Measurements from ENCODE around the gene OSBPL10.

The OSBPL10 gene

DNA sequence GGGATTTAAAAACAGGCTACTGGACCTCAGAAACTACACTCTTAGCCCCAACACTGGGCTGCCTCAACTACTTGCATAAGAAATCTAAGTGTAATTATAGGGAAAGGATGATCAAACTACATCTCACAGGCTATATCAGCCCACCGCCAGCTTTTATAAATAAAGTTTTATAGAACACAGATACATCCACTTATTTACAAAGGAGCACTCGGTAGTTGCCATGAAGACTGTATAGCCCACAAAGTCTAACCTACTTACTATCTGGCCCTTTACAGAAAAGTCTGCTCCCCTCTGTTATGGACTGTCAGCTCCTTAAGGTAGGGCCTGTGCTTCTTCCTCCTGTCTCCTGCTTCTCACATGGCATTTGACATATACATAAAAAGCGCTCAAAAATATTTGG is 9.5 kb downstream of the OSBPL10 start:
- no peaks in the 10 kb centered on the region for H3K9me3 ChIP-seq (ENCODE audit: insufficient read depth, low read depth, low read length)
- H3K27me3 ChIP-seq (ENCODE audit: insufficient read depth, low read length): no peaks in the 10 kb centered on the region
- peaks cover 23% of the 10 kb centered on the region for H3K4me1 ChIP-seq (ENCODE audit: insufficient read depth, low read length)
- no peak overlapping the region for H3K27ac ChIP-seq (ENCODE audit: low read length)
- H3K36me3 ChIP-seq (ENCODE audit: insufficient read depth, low read depth, low read length): no peaks in the 10 kb centered on the region
- no peak overlapping the region for H3K4me3 ChIP-seq (ENCODE audit: low read length)
- H3K9ac ChIP-seq (ENCODE audit: low read depth, low read length): no peak overlapping the region

GRCh38 chr3:31968927-31969418 is 12.1 kb downstream of the OSBPL10 start:
- no peak overlapping the region for H3K4me3 ChIP-seq (ENCODE audit: low read length)
- H3K4me1 ChIP-seq (ENCODE audit: insufficient read depth, low read length): peaks cover 23% of the 10 kb centered on the region

DNA sequence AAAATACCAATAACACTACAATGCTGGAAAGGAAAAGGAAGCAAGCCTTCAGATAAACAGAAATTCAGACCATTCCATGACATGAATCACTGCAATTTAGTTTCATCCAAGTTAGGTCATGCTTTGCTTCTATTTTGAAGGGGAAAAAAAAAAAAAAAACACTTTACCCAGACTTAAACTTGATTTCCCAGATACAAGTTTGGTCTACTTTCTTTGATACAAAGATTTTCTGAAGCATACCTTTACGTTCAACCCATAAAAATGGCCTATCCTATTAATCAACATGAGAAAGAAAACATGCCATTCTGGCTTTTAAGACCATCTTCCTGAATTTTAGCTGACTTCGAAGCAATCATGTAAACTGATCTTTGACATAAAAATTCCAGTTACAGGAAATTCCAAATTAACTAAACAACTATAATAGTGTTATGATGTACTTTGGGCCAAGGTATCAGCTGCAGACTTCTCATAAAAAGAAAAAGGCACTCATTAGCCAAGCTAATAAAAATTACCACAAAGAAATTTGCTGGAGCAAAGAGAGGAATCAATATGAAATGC is 12.6 kb downstream of the OSBPL10 start:
- H3K4me3 ChIP-seq (ENCODE audit: low read length): no peak overlapping the region

More at GRCh38 chr3:31968927-31969418, 12.1 kb downstream of the OSBPL10 start:
- no peaks in the 10 kb centered on the region for H3K36me3 ChIP-seq (ENCODE audit: insufficient read depth, low read depth, low read length)
- H3K9me3 ChIP-seq (ENCODE audit: insufficient read depth, low read depth, low read length): no peaks in the 10 kb centered on the region
- H3K9ac ChIP-seq (ENCODE audit: low read depth, low read length): peak overlapping the region; percentile 14; the same call in 1 of the 2 replicates
- no peak overlapping the region for H3K27ac ChIP-seq (ENCODE audit: low read length)
- no peaks in the 10 kb centered on the region for H3K27me3 ChIP-seq (ENCODE audit: insufficient read depth, low read length)

GRCh38 chr3:31967592-31967991 is 13.5 kb downstream of the OSBPL10 start:
- H3K36me3 ChIP-seq (ENCODE audit: insufficient read depth, low read depth, low read length): no peaks in the 10 kb centered on the region
- no peak overlapping the region for H3K27ac ChIP-seq (ENCODE audit: low read length)
- H3K4me3 ChIP-seq (ENCODE audit: low read length): no peak overlapping the region
- no peaks in the 10 kb centered on the region for H3K9me3 ChIP-seq (ENCODE audit: insufficient read depth, low read depth, low read length)
- no peaks in the 10 kb centered on the region for H3K27me3 ChIP-seq (ENCODE audit: insufficient read depth, low read length)
- no peak overlapping the region for H3K9ac ChIP-seq (ENCODE audit: low read depth, low read length)
- H3K4me1 ChIP-seq (ENCODE audit: insufficient read depth, low read length): peaks cover 26% of the 10 kb centered on the region

More for the DNA sequence above, 12.6 kb downstream of the OSBPL10 start:
- H3K9ac ChIP-seq (ENCODE audit: low read depth, low read length): peak overlapping the region; percentile 14; the same call in 1 of the 2 replicates
- no peak overlapping the region for H3K27ac ChIP-seq (ENCODE audit: low read length)
- H3K27me3 ChIP-seq (ENCODE audit: insufficient read depth, low read length): no peaks in the 10 kb centered on the region
- H3K4me1 ChIP-seq (ENCODE audit: insufficient read depth, low read length): peaks cover 23% of the 10 kb centered on the region
- H3K9me3 ChIP-seq (ENCODE audit: insufficient read depth, low read depth, low read length): no peaks in the 10 kb centered on the region
- H3K36me3 ChIP-seq (ENCODE audit: insufficient read depth, low read depth, low read length): no peaks in the 10 kb centered on the region

DNA sequence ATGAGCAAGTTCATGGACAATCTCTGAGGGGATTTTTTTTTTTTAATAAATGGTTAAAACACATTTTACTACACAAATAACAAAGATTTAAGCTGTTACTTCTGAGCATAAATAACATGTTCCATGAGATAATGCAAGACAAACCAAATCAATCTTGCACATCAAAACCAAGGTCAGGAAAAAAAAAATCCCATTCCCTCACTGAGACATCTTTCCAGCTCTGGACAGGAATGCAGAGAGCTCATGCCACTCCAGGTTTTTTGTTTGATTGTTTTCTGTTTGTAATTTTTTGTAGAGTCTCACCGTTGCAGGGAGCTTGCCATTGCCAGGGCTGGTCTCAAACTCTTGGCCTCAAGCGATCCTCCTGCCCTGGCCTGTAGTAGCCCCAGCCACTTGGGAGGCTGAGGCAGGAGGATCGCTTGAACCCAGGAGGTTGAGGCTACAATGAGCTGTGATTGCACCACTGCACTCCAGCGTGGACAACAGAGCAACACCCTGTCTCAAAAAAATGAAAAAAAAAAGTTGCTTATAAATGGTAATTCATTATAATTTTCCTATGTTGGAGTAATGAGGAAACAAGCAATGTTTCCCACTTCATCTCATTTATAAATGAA is 14.0 kb downstream of the OSBPL10 start:
- no peaks in the 10 kb centered on the region for H3K9me3 ChIP-seq (ENCODE audit: insufficient read depth, low read depth, low read length)
- no peak overlapping the region for H3K9ac ChIP-seq (ENCODE audit: low read depth, low read length)
- H3K4me3 ChIP-seq (ENCODE audit: low read length): no peak overlapping the region
- H3K4me1 ChIP-seq (ENCODE audit: insufficient read depth, low read length): peaks cover 26% of the 10 kb centered on the region
- H3K27me3 ChIP-seq (ENCODE audit: insufficient read depth, low read length): no peaks in the 10 kb centered on the region
- H3K36me3 ChIP-seq (ENCODE audit: insufficient read depth, low read depth, low read length): no peaks in the 10 kb centered on the region
- H3K27ac ChIP-seq (ENCODE audit: low read length): no peak overlapping the region

DNA sequence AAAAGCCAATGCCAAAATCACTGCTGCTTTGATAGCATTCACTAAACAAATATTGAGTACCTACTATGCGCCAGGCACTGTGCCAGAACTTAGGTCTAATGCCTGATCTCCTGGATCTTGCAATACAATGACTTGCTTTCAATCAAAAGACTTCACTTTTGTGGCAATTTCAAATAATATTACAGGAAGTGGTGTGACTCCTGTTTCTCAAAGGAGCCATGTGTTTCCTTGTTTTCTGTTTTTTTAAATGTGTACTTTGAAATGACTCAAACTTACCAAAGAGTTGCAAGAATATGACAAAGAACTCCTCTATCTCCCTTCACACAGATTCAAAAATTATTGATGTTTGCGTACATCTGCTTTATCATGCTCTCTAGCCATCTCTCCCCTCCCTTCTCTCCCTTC is 18.3 kb downstream of the OSBPL10 start:
- Histone ChIP-seq H3K9ac (ENCODE audit: low read depth, low read length) (no peak overlapping the region), H3K36me3 (ENCODE audit: insufficient read depth, low read depth, low read length) (no peaks in the 10 kb centered on the region), H3K4me1 (ENCODE audit: insufficient read depth, low read length) (peaks cover 39% of the 10 kb centered on the region), H3K27me3 (ENCODE audit: insufficient read depth, low read length) (no peaks in the 10 kb centered on the region), H3K9me3 (ENCODE audit: insufficient read depth, low read depth, low read length) (no peaks in the 10 kb centered on the region), H3K4me3 (ENCODE audit: low read length) (no peak overlapping the region), H3K27ac (ENCODE audit: low read length) (no peak overlapping the region)

DNA sequence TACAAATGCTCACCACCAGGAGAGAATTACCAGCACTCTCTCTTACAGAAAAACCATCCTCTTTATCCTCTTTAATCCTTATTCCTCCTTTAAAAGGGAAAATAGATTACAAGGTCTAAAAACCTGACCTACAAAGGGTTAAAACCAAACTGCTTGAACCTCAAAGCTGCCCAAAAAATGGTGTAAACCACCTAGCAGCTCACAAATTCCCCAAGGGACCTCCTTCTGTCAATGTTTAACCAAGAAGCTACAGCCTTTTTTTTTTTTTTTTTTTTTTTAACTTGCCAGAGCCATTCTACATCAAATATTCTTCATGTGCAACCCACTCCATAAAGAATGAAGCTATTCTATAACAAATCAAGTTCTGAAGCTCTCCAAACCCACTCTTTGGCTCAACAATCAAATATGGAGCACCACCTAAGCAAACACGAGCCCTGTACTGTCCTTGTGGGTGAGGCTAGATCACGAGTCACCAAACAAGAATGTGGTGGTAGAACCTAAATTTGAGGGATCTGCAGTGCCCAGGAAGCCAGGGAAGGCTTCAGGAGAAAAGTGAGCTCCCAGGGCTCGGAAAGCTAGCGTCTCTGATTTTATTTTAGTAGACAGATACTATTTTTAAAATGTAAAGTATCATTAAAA is 20.1 kb downstream of the OSBPL10 start:
- peak overlapping the region; percentile 65 for H3K27ac ChIP-seq (ENCODE audit: low read length)
- H3K4me1 ChIP-seq (ENCODE audit: insufficient read depth, low read length): peaks cover 39% of the 10 kb centered on the region
- peaks cover 2% of the 10 kb centered on the region; the same call in 1 of the 2 replicates for H3K36me3 ChIP-seq (ENCODE audit: insufficient read depth, low read depth, low read length)
- H3K9ac ChIP-seq (ENCODE audit: low read depth, low read length): peak overlapping the region; percentile 60; the same call in 1 of the 2 replicates
- no peaks in the 10 kb centered on the region for H3K27me3 ChIP-seq (ENCODE audit: insufficient read depth, low read length)
- H3K9me3 ChIP-seq (ENCODE audit: insufficient read depth, low read depth, low read length): peaks cover 3% of the 10 kb centered on the region
- H3K4me3 ChIP-seq (ENCODE audit: low read length): peak overlapping the region; percentile 63; the same call in 1 of the 2 replicates

DNA sequence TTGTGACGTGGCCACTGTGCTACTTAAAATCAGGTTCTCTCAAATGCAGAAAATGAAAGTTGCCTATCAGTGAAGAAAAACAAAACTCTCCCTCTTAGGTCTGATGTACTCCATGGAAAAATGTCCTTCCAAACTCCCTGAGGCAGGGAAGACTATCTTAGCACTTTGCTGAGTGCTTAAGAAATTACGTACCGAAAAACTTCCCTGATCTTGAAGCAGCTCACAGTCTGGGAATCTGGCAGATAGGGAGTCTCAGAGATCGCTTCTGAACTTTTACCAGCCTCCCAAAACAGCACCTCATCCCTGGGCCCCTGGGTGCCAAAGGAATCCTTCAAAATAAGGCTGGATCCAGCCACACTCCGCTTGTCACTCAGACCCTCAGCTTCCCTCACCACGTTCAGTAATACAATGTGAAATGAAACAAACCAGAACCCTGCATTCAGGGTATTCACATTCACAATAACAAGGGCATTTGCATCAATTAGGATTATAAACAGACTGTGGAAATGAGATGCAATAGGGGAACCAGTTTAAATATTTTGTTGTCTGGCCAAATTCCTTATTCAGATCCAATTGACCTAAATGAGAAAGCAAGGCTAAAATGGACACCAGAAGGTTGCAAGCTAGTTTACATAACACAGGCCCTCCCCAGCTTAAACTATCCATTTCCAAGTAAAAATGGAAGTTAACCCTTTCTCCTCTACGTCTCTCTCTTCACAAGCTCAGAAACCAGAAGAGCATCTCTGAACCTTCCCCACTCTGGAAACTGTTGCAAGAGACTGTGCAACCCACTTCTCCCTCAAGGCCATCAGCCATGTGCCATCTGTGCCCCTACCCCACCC is 20.9 kb downstream of the OSBPL10 start:
- Histone ChIP-seq H3K36me3 (ENCODE audit: insufficient read depth, low read depth, low read length) (peaks cover 9% of the 10 kb centered on the region; the same call in 1 of the 2 replicates), H3K27ac (ENCODE audit: low read length) (peak overlapping the region; percentile 94), H3K27me3 (ENCODE audit: insufficient read depth, low read length) (no peaks in the 10 kb centered on the region), H3K9me3 (ENCODE audit: insufficient read depth, low read depth, low read length) (peaks cover 10% of the 10 kb centered on the region), H3K9ac (ENCODE audit: low read depth, low read length) (peak overlapping the region; percentile 81), H3K4me1 (ENCODE audit: insufficient read depth, low read length) (peaks cover 39% of the 10 kb centered on the region), H3K4me3 (ENCODE audit: low read length) (peak overlapping the region; percentile 63)

DNA sequence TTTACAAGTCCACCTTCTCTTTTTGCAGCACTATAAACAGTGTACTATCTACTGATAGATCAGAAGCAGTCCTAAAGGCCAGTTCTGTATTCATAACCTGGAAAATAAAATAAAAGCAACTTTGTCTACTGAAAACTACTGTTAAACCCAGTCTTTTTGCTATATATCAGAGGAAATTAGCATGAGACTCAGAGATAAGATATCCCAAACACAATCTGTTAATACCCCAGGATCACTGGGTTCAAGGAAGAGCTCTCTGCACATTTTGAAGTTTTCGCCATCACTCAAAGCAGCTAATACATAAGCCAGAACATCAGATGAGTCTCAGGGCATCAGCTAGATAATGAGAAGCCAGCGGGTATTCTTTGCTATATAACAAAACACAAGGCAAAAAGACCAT is 21.8 kb downstream of the OSBPL10 start:
- Histone ChIP-seq H3K4me1 (ENCODE audit: insufficient read depth, low read length) (peaks cover 39% of the 10 kb centered on the region), H3K4me3 (ENCODE audit: low read length) (peak overlapping the region; percentile 63), H3K9ac (ENCODE audit: low read depth, low read length) (peak overlapping the region; percentile 81; the same call in 1 of the 2 replicates), H3K9me3 (ENCODE audit: insufficient read depth, low read depth, low read length) (peaks cover 13% of the 10 kb centered on the region), H3K27me3 (ENCODE audit: insufficient read depth, low read length) (no peaks in the 10 kb centered on the region), H3K27ac (ENCODE audit: low read length) (peak overlapping the region; percentile 94), H3K36me3 (ENCODE audit: insufficient read depth, low read depth, low read length) (peaks cover 11% of the 10 kb centered on the region; the same call in 1 of the 2 replicates)

DNA sequence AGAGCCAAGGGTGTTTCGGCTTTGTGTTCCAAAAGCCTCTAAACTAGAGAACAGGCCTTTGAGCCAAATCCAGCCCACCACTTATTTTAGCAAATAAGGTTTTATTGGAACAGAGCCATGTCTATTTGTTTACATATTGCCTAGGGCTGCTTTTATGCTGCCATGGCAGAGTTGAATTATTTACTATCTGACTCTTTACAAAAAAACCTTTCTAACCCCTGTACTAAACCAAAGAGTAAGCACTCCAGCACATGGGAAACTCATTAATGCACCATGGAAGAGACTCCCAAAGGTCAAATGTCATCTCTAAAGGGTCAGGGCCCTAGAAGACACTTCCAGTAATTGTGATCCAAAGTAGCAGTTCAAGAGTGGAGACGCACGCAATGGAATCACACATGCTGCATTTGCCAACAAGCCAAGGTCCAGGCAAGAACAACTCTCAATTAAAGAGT is 22.3 kb downstream of the OSBPL10 start:
- peaks cover 39% of the 10 kb centered on the region for H3K4me1 ChIP-seq (ENCODE audit: insufficient read depth, low read length)
- H3K9ac ChIP-seq (ENCODE audit: low read depth, low read length): peak overlapping the region; percentile 81; the same call in 1 of the 2 replicates
- no peaks in the 10 kb centered on the region for H3K27me3 ChIP-seq (ENCODE audit: insufficient read depth, low read length)
- peaks cover 13% of the 10 kb centered on the region for H3K9me3 ChIP-seq (ENCODE audit: insufficient read depth, low read depth, low read length)
- peak overlapping the region; percentile 94 for H3K27ac ChIP-seq (ENCODE audit: low read length)
- H3K36me3 ChIP-seq (ENCODE audit: insufficient read depth, low read depth, low read length): peaks cover 11% of the 10 kb centered on the region; the same call in 1 of the 2 replicates
- H3K4me3 ChIP-seq (ENCODE audit: low read length): peak overlapping the region; percentile 63

GRCh38 chr3:31957106-31957505 is 24.0 kb downstream of the OSBPL10 start:
- peaks cover 41% of the 10 kb centered on the region for H3K4me1 ChIP-seq (ENCODE audit: insufficient read depth, low read length)

More at GRCh38 chr3:31957106-31957505, 24.0 kb downstream of the OSBPL10 start:
- H3K27me3 ChIP-seq (ENCODE audit: insufficient read depth, low read length): no peaks in the 10 kb centered on the region
- H3K4me3 ChIP-seq (ENCODE audit: low read length): no peak overlapping the region
- no peak overlapping the region for H3K9ac ChIP-seq (ENCODE audit: low read depth, low read length)
- no peak overlapping the region for H3K27ac ChIP-seq (ENCODE audit: low read length)
- peaks cover 13% of the 10 kb centered on the region for H3K9me3 ChIP-seq (ENCODE audit: insufficient read depth, low read depth, low read length)
- peaks cover 11% of the 10 kb centered on the region; the same call in 1 of the 2 replicates for H3K36me3 ChIP-seq (ENCODE audit: insufficient read depth, low read depth, low read length)

All from iPS-20b (cell line).